Heart right ventricle (tissue), 16 donors: ENCODE measurements around the gene TRAIP. TPM values are rescaled to one million over a fixed set of nuclear protein-coding genes. Genes with fewer than 3 reads are reported as not detected.
"Not testable (repeated sequence)": the region's sequence is repeated elsewhere in the genome, so short reads cannot be mapped to it uniquely, and the experiment has no call there.

ENCODE experiments used
- ATAC-seq, 8 donors: fragments of 200-7000 bp; cut with Tn5 transposase; one replicate each; pipeline ENCODE4 v1.9.1; 2020; ENCODE audit warnings: mild to moderate bottlenecking in 8 of 8, moderate library complexity in 8 of 8, moderate number of reproducible peaks in 1 of 8
- DNase-seq, 2 donors: peaks; one replicate each; pipeline ENCODE4 v3.0.0-alpha.2; 2020
- H3K27ac ChIP-seq, 10 donors: fragments of 200-600 bp; sonication (generic) in 2 of 10; one replicate each; pipeline versions ENCODE4 v1.5.0 to v1.8.0; 2020 to 2022; ENCODE audit warnings: mild to moderate bottlenecking in 3 of 10
- H3K27me3 ChIP-seq, 7 donors: fragments of 200-600 bp; one replicate each; pipeline ENCODE4 v1.8.0; 2021 to 2022; ENCODE audit warnings: mild to moderate bottlenecking in 2 of 7
- H3K36me3 ChIP-seq, 9 donors: fragments of 200-600 bp; sonication (generic) in 1 of 9; one replicate each; pipeline versions ENCODE4 v1.5.0 to v1.8.0; 2020 to 2022; ENCODE audit warnings: mild to moderate bottlenecking in 2 of 9
- H3K4me1 ChIP-seq, 9 donors: fragments of 200-600 bp; sonication (generic) in 1 of 9; one replicate each; pipeline versions ENCODE4 v1.5.0 to v1.8.0; 2020 to 2022; ENCODE audit warnings: mild to moderate bottlenecking in 4 of 9
- H3K4me3 ChIP-seq, 10 donors: fragments of 200-600 bp; sonication (generic) in 2 of 10; one replicate each; pipeline versions ENCODE4 v1.5.0 to v1.8.0; 2020 to 2022; ENCODE audit warnings: mild to moderate bottlenecking in 7 of 10, moderate library complexity in 2 of 10
- H3K9me3 ChIP-seq, 11 donors: fragments of 200-600 bp in 10 of 11; sonication (generic) in 2 of 11; one replicate each; pipeline versions ENCODE4 v1.5.0 to v1.8.0; 2013 to 2022; ENCODE audit warnings: mild to moderate bottlenecking in 2 of 11, control low read depth in 1 of 11, moderate library complexity in 1 of 11
- CTCF ChIP-seq, 9 donors: fragments of 200-600 bp; sonication (generic) in 2 of 9; IDR thresholded peaks; one replicate each; pipeline versions ENCODE4 v1.5.0 to v1.8.0; 2021 to 2022; ENCODE audit warnings: antibody characterized with exemption in 9 of 9, mild to moderate bottlenecking in 5 of 9, moderate library complexity in 1 of 9
- WGBS, 2 donors: extraction: QIAGEN DNeasy Blood & Tissue Kit; methylation state at CpG; one replicate each; pipeline ENCODE4 v1.1.7; 2013; ENCODE audit warnings: inconsistent platforms in 1 of 2; 5-methylcytosine and 5-hydroxymethylcytosine counted together
- intact Hi-C, 10 donors: fragments of 100-400 bp; cut with DNase I; formaldehyde crosslinking; loops; one replicate each; pipeline versions ENCODE4 v1.11.1 to v1.14.2; 2022
- polyA plus RNA-seq, 2 donors: library from polyadenylated mRNA; stranded (reverse); fragments of 200-250 nt; gene quantifications; one replicate each; pipeline ENCODE4 v1.2.3, GENCODE V29; 2013
- total RNA-seq, 10 donors: library from RNA; stranded (reverse); fragmentation: NEBNext Ultra II Directional in 3 of 10; extraction: Animal tissue kit (Norgen Biotek cat#: 25700) in 3 of 10; gene quantifications; one replicate each; pipeline versions ENCODE4 v1.2.1 to v1.2.4, GENCODE V29; 2021 to 2023
- donor health status: Arrhythmogenic right ventricular cardiomyopathy.
- donor health status: ischemic (EF 13 %, LVEDD 7.1; RV severe dilation, severe dysfunction).
- donor health status: healthy with polysubstance abuse.
- donor health status: DM: no; HTN: yes; CAD: no.
- donor health status: DM: no; HTN: no; CAD: no.
- donor health status: ischemic (EF 25% LVEDD 6.9; RV normal size, moderate dysfunction).
- donor health status: ischemic (EF 25% LVEDD 5.7; RV mildly dilated, moderate dysfunction).
- donor health status: healthy.
- donor health status: DM: yes; HTN: yes; CAD: no.
- donor health status: Ischemic cardiomyopathy.
- donor health status: ischemic (EF 35%, LVEDD 5.7; RV mildly dilated, moderate dysfunction).
- donor health status: nonischemic (EF 11% LVEDD 7.7; RV severe dilation, severe dysfunction).
- donor health status: DM: yes; HTN: yes; CAD: no.
- donor health status: PGD.
- donor health status: ischemic (EF 29% LVEDD 5.4; RV normal size, mild dysfunction).
- donor health status: nonischemic (EF 23%, LVEDD 6.1; RV moderate dilation, normal function).

TRAIP gene
- total and polyA plus RNA-seq, 12 donors, result 0.20 to 2.4 (median 1.4) TPM

GRCh38 chr3:49786357-49787181 lies 69.8 kb downstream of the TRAIP start, which contains the start of gene IP6K1:
IP6K1 (minus strand) TSS chr3:49786542; CDS start chr3:49748040, 38,502 bp downstream.
- TF ChIP-seq CTCF (IDR thresholded peaks at IDR 0.05), result no peak
- H3K9me3 ChIP-seq, result no peaks in the 10 kb centered on the region
- WGBS, 2 donors, result 4 to 6% methylated on average over 55 of the region's 55 CpGs
- peaks cover 4 to 58% (median 28%) of the 10 kb centered on the region in 9 donors for H3K4me1 ChIP-seq
- DNase-seq (peak; percentile 100), ATAC-seq (peak; percentile 99 to 100 (median 100))
- no peaks in the 10 kb centered on the region for H3K27me3 ChIP-seq
- peaks cover 0 to 32% (median 0%) of the 10 kb centered on the region in 9 donors for H3K36me3 ChIP-seq
- peak within 1 kb of the TSS; percentile 81 to 99 (median 94) for H3K27ac ChIP-seq
- peak within 1 kb of the TSS; percentile 66 to 100 (median 94) for H3K4me3 ChIP-seq
- intact Hi-C loops, result loop anchor here in 2 of 10 donors (5.0 kb wide), 2 partner anchors 64 to 141 kb away; partner anchors contain the start of genes GMPPB (in 1 of the 2) and MON1A (in 1 of the 2)

- no peak for TF ChIP-seq CTCF (IDR thresholded peaks at IDR 0.05)
- 2% methylated on average over 50 of the region's 50 CpGs for WGBS, 2 donors
Measured at GRCh38 chr3:49785565-49786356, 70.6 kb downstream of the TRAIP start.

GRCh38 chr3:49782277-49782676 lies 74.1 kb downstream of the TRAIP start:
- WGBS, 2 donors, result 93 to 97% methylated on average over 9 of the region's 9 CpGs
- Histone ChIP-seq H3K36me3 (peaks cover 0 to 58% (median 4%) of the 10 kb centered on the region in 9 donors), H3K4me1 (peaks cover 4 to 63% (median 31%) of the 10 kb centered on the region in 9 donors)
- H3K27ac ChIP-seq, intact Hi-C loops, DNase-seq, H3K27me3 ChIP-seq, H3K9me3 ChIP-seq, ATAC-seq, H3K4me3 ChIP-seq: not testable (repeated sequence)

More at GRCh38 chr3:49785565-49786356, 70.6 kb downstream of the TRAIP start:
- H3K4me3 ChIP-seq, result peak overlapping the region; percentile 66 to 100 (median 94)
- intact Hi-C loops, result loop anchor here in 2 of 10 donors (5.0 kb wide), 2 partner anchors 63 to 142 kb away; partner anchors contain the start of genes GMPPB (in 1 of the 2) and MON1A (in 1 of the 2)
- no peaks in the 10 kb centered on the region for H3K9me3 ChIP-seq
- no peaks in the 10 kb centered on the region for H3K27me3 ChIP-seq
- peak overlapping the region; percentile 81 to 99 (median 94) for H3K27ac ChIP-seq
- DNase-seq (peak in 1 of 2 donors; percentile 27), ATAC-seq (peak; percentile 8 to 81 (median 32))
- H3K4me1 ChIP-seq, result peaks cover 4 to 66% (median 29%) of the 10 kb centered on the region in 9 donors
- peaks cover 0 to 40% (median 0%) of the 10 kb centered on the region in 9 donors for H3K36me3 ChIP-seq

- H3K27me3 ChIP-seq, result no peaks in the 10 kb centered on the region
- intact Hi-C loops, result no loop called here
- peaks cover 0 to 65% (median 5%) of the 10 kb centered on the region in 9 donors for H3K36me3 ChIP-seq
- H3K4me3 ChIP-seq, result no peak overlapping the region
- 83 to 87% methylated on average over 5 of the region's 5 CpGs for WGBS, 2 donors
- H3K9me3 ChIP-seq, result no peaks in the 10 kb centered on the region
- TF ChIP-seq CTCF (IDR thresholded peaks at IDR 0.05), result no peak
- ATAC-seq (no peak), DNase-seq (no peak)
- H3K4me1 ChIP-seq, result peaks cover 4 to 56% (median 25%) of the 10 kb centered on the region in 9 donors
- no peak overlapping the region for H3K27ac ChIP-seq
Measured at GRCh38 chr3:49781415-49782199, 74.8 kb downstream of the TRAIP start.

- H3K4me3 ChIP-seq, H3K9me3 ChIP-seq, H3K27me3 ChIP-seq, DNase-seq, intact Hi-C loops, ATAC-seq, H3K27ac ChIP-seq: not testable (repeated sequence)
- peaks cover 0 to 70% (median 5%) of the 10 kb centered on the region in 9 donors for H3K36me3 ChIP-seq
- H3K4me1 ChIP-seq, result peaks cover 4 to 56% (median 25%) of the 10 kb centered on the region in 9 donors
- WGBS, 2 donors, result 90 to 96% methylated on average over 9 of the region's 9 CpGs
Measured at GRCh38 chr3:49780975-49781365, 75.4 kb downstream of the TRAIP start.
